ENCODE data around the gene LCE3D.
"Not testable (repeated sequence)": the region's sequence is repeated elsewhere in the genome, so short reads cannot be mapped to it uniquely, and the experiment has no call there.

LCE3D gene, protein sequence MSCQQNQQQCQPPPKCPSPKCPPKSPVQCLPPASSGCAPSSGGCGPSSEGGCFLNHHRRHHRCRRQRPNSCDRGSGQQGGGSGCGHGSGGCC

DNA sequence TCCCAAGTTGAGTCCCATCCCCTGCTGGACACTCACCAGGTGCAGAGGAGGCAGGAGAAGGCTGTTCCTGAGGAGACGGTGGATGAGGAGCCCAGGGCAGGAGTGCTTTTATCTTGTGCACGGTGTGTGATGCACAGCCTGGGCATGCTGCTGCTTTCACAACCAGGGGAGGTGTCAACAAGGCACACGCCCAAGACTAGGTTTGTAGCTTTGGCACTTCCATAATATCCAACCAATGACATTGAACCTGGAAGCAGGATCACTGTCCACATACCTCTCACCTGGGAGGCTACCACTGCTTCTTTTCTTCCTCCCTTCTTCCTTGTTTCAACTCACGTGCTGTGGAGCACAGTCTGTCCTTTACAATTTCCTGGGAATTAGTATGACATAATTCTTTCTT, at the start of gene LCE3D:
Gene LCE3D (minus strand): TSS at position 84 of the 400 bp plus-strand sequence. CDS start 580 bp downstream, outside the sequence.
- DNase-seq = no peak

DNA sequence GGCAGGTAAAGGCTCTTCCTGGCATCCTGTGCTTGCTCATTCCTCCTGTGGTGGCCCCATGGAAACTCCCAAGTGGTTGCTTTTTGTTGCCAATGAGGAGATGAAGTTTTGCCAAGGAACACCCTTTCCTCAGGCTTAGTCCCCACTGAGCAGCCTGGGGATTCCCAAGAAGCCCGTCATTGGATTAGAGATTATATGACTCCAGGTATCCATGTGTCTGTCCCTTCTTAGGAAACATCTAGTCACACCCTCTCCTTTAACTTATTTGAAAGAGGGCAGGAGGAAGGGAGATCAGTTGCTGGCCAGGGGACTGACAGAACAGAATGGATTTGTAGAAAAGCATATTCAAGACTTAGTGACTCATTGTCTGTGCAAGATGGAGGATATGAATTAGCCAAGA, 46.4 kb upstream of the LCE3D start:
- DNase-seq = no peak

DNA sequence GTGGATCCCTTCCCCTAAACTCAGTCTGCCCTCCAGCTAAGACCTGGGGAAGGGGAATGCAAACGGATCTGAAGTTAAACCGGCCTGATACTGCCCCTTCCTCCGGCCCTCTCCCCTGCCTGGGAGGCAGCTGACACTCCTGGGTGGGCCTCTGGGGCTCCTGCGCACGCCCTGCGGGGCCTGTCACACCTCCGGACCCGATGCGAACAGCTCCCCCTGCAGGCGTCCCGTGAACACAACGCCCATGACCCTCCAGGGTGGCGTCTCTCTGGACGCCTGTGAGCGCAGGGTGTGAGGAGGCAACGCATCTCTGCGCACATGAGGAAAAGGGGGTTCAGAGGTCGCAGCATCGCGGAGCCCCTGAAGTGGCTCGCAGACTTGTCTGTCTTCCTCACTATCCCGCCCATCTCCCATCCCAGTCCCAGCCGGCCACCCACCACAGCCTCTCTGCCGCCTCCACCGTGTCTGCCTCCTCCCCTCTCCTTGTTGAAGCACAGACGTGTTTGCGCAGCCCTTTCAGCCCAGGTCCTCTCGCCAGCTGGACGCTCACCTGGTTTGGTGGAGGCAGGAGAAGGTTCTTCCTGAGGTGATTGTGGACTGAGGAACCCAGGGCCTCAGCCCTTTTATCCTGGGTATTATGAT, 43.0 kb upstream of the LCE3D start:
- peak; percentile 67 for DNase-seq

DNA sequence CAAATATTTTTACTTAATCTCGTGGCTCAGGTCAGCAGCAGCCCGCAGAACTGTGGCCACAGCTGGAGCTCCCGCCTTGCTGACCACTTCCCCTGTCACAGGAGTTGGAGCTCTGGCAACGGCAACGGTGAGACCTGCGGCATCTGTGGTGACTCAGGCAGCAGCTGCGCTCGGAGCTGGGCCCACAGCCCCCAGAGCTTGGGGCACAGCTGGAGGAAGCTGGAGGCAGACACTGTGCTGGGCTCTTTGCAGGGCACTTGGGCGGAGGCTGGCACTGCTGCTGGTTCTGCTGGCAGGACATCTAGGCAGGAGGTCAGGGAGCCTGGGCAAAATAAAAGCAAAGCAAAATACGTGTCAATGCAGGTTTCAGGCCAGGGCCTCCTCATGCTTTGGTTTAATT, 42.5 kb upstream of the LCE3D start, which contains the start of gene LCE3A:
Gene LCE3A (minus strand): TSS at position 301 of the 400 bp plus-strand sequence. CDS start 0 bp downstream, at position 301.
- no peak for DNase-seq

DNA sequence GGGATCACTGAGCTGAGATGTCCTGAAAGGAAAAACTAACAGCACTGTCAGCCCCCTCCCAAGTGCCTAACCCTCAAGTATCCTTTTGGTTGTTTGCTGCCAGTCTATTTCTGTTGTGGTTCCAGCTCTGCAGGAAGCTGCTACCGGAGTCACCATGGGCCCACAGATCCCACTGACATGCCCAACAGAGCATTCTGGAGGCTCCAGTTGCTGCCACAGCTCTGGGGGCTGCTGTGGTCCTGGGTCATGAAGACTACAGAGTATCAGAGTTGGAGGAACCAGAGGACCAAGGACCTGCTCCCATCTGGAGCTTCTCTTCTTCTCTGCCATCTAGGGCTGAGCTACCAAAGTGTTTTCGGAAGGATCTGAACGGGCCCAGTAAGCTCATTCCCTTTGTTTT, 41.7 kb upstream of the LCE3D start:
- DNase-seq = no peak

DNA sequence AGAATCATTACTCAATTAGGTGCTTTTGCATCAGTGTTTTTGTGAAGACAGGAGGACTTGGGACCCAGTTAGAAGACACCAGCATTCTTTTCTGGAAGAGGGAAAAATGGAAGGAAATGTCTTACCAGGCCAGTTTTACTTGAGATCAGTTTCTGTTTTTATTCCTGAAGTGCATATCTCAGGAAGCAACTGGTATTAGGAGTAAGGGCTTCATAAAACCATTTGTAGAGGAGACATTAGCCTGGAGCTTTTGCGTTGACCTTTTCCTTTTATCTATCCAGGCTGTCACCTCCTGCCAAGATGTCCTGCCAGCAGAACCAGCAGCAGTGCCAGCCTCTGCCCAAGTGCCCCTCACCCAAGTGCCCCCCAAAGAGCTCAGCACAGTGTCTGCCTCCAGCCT, 33.2 kb upstream of the LCE3D start, which contains the start of gene LCE3B:
Gene LCE3B (plus strand): TSS at position 301 of the 400 bp plus-strand sequence. CDS start 0 bp downstream, at position 301.
- no peak for DNase-seq

DNA sequence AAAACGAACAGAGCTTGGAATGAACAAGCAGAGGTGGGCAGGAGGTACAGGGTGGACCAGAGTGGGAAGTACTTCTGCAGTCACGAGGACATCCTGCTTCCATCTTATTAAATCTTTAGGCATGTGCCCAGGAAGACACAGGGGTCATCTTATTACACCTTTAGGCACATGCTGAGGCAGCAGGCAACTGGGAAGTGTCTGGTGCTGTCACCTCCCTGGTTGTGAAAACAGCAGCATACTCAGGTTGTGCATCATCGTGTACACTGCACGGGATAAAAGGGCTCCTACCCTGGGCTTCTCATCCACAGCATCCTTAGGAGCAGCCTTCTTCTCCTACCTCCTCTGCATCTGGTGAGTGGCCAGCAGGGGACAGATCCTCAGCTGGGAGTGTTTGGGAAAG, 19.6 kb upstream of the LCE3D start, which contains the start of gene LCE3C:
Gene LCE3C (plus strand): TSS at position 301 of the 400 bp plus-strand sequence. CDS start 498 bp downstream, outside the sequence.
- DNase-seq = no peak

DNA sequence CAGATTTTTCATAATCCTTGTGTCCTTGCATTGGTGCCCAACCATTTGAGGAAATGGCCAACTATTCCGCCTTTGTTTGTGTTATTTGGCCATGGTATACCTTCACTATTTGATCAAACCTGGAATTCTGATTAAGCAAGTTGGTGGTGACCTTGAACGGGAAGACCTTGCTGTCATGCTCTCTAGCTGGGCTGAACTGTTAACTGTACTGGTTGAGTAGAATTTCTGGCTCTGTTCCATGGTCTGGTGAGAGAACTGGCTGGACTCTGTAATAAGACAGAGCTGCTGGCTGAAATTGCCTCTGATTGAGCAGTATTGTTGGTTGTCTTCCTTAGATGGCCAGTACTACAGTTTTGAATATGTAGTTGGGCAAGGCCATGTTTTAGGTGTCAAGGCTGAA, 16.7 kb upstream of the LCE3D start:
- no peak for DNase-seq

DNA sequence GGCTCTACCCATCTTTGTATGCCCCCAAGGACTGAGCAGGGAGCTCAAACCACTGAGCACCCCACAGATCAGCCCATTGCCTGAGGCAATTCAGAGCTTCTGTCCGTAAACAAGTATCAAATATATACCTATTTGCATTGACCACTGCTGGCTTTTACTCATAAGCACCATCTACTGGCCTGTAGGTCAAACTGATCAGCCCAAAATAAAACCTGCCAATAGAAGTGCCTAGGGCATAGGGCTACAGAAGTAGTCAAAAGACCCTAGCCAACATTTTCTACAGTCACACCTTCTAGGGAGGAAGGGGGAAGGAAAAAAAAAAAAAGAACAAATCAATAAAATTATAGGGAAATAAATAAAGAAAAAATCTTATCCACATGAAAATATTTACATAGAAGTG, 5.3 kb upstream of the LCE3D start:
- no peak for DNase-seq

DNA sequence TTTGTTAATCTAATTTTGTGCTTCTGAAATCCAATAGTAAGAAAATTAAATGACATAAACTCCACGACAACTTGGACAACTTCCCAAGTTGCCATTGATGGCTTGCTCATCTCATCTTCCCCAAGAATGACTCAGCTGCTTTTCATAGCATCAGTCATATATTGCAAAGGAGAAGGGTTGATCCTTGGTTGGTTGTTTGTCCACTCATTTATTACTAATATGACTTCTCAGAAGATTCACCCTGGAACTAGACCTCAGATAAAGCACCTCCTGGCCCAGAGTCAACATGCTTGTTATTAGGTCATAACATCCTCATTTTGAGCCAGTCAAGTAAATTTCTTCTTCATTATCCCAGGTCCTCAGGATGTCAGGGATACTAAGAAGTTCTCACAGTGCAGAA, 2.3 kb upstream of the LCE3D start:
- no peak for DNase-seq

DNA sequence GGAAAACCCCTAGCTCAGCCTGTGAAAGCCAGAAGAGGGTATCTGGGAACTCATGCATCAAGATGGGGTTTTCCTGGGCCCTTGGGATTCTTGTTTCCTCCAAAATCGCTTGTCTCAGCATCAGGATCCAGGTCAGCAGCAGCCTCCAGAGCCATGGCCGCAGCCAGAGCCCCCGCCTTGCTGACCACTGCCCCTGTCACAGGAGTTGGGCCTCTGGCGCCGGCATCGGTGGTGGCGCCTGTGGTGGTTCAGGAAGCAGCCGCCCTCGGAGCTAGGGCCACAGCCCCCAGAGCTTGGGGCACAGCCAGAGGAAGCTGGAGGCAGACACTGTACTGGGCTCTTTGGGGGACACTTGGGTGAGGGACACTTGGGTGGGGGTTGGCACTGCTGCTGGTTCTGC, 790 bp downstream of the LCE3D start:
- not testable (repeated sequence) for DNase-seq

DNA sequence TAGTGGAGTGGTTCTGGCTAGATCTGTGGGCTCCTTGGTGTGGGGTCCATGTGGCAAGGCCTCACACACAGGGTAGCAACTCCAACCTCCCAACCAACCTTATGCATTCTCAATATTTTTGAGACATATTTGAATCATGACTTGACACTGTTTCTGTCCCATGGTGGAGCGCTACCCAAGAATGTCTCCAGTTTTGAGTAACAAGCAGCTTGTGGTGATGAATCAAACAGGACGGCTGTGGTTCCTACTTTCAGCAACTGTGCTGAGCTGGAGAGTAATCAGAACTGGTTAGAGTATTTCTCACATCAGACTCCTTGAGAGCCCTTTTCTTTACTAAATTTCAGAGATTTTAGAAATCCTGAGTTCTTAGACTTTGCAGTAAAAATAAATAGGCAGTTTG, 3.1 kb downstream of the LCE3D start:
- no peak for DNase-seq

DNA sequence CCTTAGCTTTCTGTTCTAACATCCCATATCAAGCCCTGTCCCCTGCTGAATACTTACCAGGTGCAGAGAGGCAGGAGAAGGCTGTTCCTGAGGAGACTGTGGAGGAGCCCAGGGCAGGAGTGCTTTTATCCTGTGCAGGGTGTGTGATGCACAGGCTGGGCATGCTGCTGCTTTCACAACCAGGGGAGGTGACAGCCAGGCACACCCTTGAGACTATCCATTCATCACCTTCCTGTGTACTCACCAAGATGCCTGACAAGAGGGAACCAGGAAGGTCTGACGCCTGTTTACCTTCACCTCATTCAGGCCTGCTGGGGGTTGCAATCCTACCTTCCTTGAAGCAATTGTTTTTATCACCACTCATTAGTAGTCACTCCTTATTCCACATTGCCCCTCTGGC, 13.6 kb downstream of the LCE3D start, which contains the start of gene LCE3E:
Gene LCE3E (minus strand): TSS at position 100 of the 400 bp plus-strand sequence. CDS start 572 bp downstream, outside the sequence.
- DNase-seq = no peak

DNA sequence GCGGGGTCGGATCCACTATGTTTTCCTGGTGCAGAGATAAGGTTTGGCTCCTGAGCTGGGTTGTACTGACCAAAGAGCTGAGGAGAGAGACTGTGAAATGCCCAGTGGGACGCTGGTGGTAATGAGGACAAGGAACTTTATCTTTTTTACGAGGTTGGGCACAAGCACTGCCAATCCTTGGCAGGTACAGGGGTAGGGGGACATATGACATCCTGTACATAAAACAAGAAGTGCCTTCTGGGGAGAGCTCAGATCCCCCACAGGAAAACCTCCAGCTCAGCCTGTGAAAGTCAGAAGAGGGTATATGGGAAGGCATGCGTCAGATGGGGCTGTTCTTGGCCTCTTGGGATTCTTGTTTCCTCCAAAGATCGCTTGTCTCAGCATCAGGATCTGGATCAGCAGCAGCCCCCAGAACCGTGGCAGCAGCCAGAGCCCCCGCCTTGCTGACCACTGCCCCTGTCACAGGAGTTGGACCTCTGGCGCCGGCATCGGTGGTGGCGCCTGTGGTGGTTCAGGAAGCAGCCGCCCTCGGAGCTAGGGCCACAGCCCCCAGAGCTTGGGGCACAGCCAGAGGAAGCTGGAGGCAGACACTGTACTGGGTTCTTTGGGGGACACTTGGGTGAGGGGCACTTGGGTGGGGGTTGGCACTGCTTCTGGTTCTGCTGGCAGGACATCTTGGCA, 14.6 kb downstream of the LCE3D start:
- no peak for DNase-seq

DNA sequence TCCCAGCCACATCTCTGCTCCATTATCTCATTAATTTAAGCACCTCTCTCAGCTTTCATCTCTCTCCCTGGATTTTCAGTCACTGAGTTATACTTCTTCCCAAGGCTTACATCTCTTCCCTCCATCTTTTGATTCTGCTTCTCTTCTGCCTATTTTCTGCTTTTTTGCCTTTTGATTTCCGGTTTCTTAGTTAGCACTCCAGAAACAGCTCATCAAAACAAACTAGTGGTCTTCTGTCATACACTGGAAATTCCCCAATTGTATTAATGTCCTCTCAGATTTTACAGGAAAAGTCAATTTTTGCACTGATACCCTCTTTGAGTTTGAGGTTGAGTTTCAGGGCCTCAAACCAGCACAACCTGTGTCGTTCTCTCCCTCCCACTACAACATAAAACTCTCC, 15.2 kb downstream of the LCE3D start:
- DNase-seq = no peak

DNA sequence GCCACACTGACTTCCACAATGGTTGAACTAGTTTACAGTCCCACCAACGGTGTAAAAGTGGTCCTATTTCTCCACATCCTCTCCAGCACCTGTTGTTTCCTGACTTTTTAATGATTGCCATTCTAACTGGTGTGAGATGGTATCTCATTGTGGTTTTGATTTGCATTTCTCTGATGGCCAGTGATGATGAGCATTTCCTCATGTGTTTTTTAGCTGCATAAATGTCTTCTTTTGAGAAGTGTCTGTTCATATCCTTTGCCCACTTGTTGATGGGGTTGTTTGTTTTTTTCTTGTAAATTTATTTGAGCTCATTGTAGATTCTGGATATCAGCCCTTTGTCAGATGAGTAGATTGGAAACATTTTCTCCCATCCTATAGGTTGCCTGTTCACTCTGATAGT, 32.0 kb downstream of the LCE3D start:
- not testable (repeated sequence) for DNase-seq

DNA sequence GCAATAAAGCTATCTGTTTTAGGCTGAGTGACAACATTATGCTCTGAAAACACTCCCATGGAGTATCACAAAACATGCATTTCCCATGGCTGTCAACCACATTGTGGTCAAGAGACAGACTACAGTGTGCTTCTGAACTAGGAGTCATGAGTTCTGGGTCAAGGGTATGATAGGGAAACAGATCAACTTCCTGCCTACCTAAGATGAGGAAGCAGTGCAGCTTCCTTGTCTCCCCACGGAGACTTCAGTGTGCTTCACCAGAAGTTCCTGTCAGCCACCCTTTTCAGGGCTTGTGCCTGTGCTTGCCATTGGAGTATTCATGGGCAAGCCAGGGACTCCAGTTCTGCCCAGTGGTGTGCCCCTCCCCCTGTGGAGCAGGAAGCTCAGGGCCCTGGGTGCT, 33.6 kb downstream of the LCE3D start:
- no peak for DNase-seq

DNA sequence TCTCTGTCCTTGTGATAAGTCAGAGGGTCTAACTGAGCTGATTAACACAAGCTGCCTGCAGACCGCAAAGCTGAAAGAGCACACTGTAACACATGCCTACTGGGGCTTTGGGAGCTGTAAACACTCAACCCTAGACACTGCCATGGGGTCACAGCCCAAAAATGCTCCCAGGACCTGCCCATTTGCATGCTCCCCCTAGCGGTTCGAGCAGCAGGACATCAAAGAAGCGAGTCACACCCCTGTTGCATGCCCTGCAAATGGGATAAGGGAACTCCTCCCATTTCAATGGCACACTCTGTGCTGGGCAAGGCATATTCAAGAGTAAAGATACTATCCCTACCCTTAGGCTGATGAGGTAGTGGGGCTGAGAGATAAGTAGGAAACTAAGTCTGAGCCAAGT, 36.5 kb downstream of the LCE3D start:
- DNase-seq = no peak

DNA sequence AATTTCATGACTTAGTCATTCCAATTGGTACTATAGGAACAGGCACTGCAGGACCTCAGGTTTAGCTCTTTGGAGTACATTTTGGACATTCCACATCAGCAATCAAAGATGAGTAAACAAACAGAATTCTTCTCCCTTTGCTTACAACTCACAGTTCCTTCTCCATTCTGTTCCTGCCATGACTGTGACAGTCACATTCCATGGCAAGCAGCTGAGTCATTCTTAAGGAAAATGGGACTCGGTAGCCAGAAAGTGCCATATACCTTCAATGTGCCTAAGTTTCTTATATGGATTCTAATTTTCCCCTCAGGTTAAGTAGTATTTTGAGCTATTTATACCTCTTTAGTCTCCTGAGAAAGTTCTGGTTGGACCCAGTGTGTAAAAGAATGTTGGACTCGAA, 40.4 kb downstream of the LCE3D start:
- DNase-seq = no peak

DNA sequence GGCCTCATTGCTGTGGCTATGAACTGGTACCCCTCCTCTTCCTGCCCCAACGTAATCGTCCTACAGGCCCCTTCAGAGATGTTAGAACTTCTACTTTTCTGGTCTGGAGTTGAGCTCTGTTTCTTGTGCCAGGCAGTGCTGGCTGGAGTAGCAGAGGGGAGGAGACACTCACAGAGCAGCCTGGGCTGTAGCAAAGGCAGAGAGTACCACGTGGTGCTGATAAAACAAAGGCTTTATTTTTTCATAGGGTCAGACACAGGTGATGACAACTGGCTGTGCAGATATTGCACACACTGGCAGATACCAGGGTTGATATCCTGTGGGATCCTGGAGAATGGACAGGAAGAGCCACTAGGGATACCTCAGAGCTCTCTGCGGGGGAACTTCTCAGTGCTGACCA, 42.8 kb downstream of the LCE3D start:
- no peak for DNase-seq

DNA sequence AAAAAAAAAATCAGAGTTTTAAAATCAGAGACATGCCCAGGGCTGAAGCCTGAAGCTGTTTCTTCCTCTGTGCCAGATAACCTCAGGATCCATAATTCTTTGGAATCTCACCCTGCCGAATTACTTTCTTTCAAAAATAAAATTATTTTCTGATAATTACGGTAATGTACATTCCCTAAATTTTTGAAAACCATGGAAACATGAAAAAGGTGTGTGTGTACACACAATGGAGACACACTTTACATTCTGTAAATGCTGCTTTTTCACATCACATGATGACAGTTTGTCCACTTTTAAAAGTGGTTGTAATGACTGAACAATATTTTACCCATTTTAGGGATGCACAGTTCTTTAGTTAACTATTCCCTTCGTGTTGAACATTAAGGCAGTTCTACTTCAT, 44.5 kb downstream of the LCE3D start:
- no peak for DNase-seq

DNA sequence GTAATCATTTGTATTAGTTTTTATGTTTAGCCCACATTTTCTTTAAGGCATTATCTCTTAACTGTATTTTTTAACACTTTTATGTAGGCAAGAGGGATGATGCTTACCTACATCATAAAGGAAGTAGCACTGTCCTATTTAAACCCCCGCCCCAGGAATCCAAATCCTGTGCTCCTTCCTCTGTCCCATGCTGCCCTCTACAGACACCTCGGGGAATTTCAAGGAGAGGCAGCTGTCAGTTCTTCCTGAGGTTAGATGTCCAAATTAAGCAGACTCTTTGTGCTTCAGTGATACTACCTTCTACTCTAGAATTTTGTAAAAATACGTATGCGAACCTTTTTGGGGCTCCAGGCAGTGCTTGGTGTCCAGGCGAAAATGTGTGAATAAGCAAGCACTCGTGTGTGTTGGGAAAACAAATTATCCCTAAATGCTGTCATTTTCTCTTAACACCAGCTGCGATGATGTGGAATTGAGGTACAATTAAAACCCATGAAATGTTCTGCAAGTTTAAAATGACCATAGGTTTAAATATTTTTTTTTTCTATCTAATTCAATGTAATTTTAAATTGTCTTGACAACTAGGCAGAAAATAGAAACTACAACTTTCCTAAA, 46.9 kb downstream of the LCE3D start:
- peak; percentile 60 for DNase-seq

Measured in activated CD8-positive, alpha-beta memory T cell treated with anti-CD3 and anti-CD28 coated beads, Interleukin-2, amount 50 U/mL, for 48 hours (primary cell).